Stimulated activated CD8-positive, alpha-beta memory T cell treated with anti-CD3 and anti-CD28 coated beads, Interleukin-15, amount 100 ng/mL, for 1 hour (primary cell): ENCODE results near the gene TNFRSF25.
"Not testable (repeated sequence)": the region's sequence is repeated elsewhere in the genome, so short reads cannot be mapped to it uniquely, and the experiment has no call there.

Source experiments
- DNase-seq: peaks from one replicate; pipeline ENCODE4 v3.0.0-alpha.2; 2020; ENCODE audit warnings: low read depth

The TNFRSF25 gene

GRCh38 chr1:6502000-6502891 is 36.3 kb upstream of the TNFRSF25 start:
- DNase-seq, result no peak

- DNase-seq, result no peak
Measured at GRCh38 chr1:6501279-6501813, 35.4 kb upstream of the TNFRSF25 start.

DNA sequence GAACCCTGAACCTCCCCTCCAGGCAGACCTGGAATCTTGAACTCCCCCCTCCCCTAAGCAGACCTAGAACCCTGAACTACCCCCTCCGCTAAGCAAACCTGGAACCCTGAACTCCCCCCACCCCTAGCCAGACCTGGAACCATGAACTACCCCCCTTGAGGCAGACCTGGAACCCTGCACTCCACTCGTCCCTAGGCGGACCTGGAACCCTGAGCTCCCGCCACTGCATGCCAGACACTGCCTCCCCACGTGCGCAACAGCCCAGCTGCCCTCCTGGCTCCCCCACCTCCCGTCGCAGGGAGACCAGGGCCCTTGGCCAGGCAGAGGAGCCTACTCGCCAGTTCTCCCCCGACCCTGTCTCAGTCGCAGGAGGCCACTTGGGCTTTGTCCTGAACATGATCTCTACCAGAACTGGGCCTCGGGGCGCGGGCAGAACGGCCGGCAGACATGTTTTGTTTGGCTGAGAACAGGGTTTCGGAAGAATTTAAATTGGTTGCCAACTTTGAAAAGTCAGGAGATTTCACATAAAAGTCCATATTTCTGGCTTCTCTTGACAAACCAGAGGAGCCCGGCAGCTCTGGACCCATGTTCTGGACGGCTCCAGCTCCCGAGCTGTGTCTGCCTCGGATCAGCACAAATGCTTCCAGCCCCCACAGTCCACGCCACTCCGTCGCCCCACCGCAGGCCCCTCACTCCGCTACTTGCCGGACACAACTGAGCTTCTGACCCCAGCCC is 34.7 kb upstream of the TNFRSF25 start:
- DNase-seq, result no peak

- DNase-seq, result no peak
Measured at GRCh38 chr1:6499296-6499695, 33.3 kb upstream of the TNFRSF25 start.

DNA sequence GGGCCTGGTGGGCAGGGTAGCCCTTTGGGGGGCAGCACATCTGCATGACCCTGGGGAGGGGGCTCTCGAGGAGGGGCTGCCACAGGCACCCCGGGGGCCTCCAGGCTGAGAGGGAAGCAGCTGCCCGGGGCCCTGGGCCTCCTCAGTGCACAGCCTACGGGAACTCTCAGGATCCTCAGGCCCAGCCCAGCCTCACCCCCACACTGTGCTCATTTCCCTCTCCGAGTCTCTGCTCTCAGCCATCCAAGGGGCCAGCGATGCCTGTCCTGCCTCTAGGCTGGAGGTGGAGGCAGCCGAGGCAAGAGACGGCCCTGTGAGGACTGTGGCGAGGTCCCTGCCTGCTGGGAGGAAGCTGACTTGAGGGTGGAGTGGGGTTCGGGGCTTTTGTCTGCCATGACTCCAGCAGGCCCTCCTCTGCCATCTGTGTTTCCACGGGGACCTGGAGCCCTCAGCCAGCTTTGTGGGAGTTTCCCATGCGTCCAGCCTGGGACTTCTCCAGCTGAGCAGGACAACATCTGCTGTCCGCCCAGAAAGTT is 32.7 kb upstream of the TNFRSF25 start:
- no peak for DNase-seq

GRCh38 chr1:6497867-6498575 is 32.0 kb upstream of the TNFRSF25 start:
- DNase-seq, result no peak

- no peak for DNase-seq
Measured at GRCh38 chr1:6497215-6497866, 31.4 kb upstream of the TNFRSF25 start.

DNA sequence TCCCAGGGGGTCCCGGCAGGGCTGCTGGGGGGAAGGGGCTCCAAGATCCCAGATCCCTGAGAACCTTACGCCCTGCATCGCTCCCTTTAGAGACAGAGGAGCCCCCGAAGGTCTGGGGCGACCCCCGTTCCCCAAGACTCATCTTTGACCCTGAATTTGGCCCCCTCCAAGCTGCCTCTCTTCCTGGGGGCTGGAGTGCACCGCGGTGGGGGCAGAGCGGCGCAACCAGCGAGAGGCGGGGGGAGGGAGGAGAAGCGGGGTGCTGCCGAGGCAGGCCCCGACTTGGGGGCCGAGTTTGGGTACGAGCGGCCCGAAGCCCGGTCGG is 30.9 kb upstream of the TNFRSF25 start:
- no peak for DNase-seq

DNA sequence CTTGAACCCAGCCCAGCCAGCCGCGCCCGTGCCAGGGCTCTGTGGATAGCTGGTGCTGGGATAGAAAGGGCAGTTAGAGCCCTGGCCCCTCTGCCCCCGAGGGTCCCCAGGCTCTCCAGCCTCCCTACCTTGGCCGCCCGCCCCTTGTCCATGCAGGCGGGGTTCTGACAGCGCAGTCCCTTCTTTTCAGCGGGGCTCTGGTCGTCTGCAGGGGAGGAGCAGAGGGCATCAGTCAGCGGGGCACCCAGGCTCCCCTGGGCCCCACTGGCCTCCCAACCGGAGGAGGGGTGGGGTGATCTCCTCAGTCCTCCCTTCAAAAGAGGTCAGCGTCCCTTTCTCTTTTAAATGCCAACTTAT is 30.4 kb upstream of the TNFRSF25 start:
- no peak for DNase-seq

GRCh38 chr1:6495540-6496364 is 29.8 kb upstream of the TNFRSF25 start:
- DNase-seq, result no peak

DNA sequence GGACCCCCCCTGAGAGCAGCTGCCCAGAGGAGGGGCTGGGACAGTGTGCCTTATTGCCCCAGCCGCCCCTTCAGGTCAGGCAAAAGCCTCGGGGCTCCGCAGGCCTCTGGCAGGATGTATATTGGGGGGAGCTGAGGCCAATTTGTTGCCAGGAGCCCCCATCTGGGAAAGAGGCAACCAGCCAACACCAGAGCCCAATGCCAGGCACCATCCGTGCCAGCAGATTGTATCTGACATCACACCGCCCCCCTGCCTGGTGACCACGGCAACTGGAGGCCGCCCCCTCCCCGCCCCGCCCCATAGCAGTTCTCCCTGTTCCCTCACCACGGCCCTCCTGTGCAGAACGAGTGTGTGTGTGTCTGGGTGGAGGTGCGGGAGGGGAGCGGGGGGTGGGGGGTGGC is 29.1 kb upstream of the TNFRSF25 start:
- DNase-seq, result no peak

DNA sequence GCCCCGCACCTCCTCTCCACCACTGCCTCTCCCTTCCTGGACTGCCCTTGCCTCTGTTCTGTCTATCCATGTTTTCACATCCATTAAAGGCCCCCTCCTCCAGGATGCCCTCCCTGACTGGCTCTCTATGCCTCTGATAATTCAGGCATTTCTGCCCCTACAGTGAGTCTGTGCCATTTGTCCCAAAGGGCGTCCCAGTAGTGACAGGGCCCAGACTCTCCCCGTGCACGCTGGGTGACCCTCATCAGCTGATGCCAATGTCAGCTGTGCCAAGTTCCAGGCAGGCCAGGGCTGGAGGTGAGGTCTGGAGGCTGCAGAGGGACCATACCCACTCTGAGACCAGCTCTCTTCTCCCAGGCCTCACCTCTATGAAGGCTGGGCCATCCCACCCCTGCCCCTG is 28.7 kb upstream of the TNFRSF25 start:
- no peak for DNase-seq

DNA sequence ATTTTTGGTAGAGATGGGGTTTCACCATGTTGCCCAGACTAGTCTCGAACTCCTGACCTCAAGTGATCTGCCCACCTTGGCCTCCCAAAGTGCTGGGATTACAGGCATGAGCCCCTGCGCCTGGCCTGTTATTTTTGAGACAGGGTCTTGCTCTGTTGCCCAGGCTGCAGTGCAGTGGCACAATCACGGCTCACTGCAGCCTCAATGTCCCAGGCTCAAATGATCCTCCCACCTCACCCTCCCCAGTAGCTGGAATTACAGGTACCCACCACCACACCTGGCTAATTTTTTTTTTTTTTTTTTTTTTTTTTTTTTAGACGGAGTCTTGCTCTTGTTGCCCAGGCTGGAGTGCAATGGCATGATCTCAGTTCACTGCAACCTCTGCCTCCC is 27.9 kb upstream of the TNFRSF25 start:
- not testable (repeated sequence) for DNase-seq

DNA sequence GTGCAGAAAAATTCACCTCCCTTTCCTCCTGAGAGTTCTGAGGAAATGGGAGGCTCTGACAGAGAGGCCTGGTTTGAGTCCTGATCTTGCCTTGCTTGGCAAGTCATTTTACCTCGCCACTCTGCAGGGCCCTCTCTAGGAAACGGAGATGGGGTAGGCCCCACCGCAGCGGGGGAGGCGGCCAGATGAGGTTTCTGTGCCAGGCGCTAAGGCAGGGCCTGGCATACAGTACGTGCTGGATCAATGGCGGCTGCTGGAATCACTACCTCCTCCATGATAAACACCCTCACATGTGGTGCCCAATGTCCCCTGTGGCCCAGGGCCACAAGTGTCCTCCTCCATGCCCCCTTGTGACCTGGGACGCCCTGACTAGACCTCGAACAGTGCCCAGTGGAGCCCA is 26.0 kb upstream of the TNFRSF25 start:
- DNase-seq, result no peak

- DNase-seq, result no peak
Measured at GRCh38 chr1:6491480-6491962, 25.5 kb upstream of the TNFRSF25 start, which contains the start of gene PLEKHG5. TSS of gene PLEKHG5 (minus strand) at chr1:6491667. CDS start at chr1:6477571, 14,096 bp downstream.

DNA sequence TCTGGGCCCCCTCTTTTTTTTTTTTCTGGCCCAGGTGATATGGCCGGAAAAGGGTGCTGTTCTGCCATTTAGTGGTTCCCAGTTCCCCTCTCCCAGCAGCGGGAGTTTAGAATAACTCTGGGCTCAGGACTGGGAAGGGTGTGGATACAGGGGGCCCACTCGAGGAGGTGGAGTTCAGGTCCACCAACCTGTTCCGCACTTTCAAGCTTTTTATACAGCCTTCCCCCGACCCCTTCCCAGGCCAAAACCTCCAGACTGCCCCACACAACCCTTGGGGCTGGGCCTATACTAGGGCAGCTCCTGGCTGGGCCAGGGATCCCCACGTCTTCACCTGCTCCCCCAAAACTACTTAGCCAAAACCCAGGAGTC is 25.1 kb upstream of the TNFRSF25 start:
- DNase-seq, result no peak

GRCh38 chr1:6490181-6491080 is 24.5 kb upstream of the TNFRSF25 start:
- no peak for DNase-seq

- DNase-seq, result peak; percentile 53
Measured at GRCh38 chr1:6489799-6490180, 23.8 kb upstream of the TNFRSF25 start.

GRCh38 chr1:6489383-6489765 is 23.4 kb upstream of the TNFRSF25 start:
- no peak for DNase-seq
